ENCODE measurements around the gene ITPR2.
"Not testable (repeated sequence)": the region's sequence is repeated elsewhere in the genome, so short reads cannot be mapped to it uniquely, and the experiment has no call there.

The ITPR2 gene

GRCh38 chr12:26488351-26488750 is 344.6 kb downstream of the ITPR2 start:
- in situ Hi-C loops (cut with MboI; ENCODE audit: low sequenced_read_pairs) = no loop called here

GRCh38 chr12:26473291-26473690 is 359.7 kb downstream of the ITPR2 start:
- in situ Hi-C loops (cut with MboI; ENCODE audit: low sequenced_read_pairs) = no loop called here

GRCh38 chr12:26471560-26471959 is 361.4 kb downstream of the ITPR2 start:
- in situ Hi-C loops (cut with MboI; ENCODE audit: low sequenced_read_pairs) = no loop called here

GRCh38 chr12:26469421-26470180 is 363.4 kb downstream of the ITPR2 start:
- in situ Hi-C loops (cut with MboI; ENCODE audit: low sequenced_read_pairs) = no loop called here

- in situ Hi-C loops (cut with MboI; ENCODE audit: low sequenced_read_pairs) = no loop called here
These were observed 365.6 kb downstream of the ITPR2 start for GRCh38 chr12:26467351-26467750.

GRCh38 chr12:26466726-26467125 is 366.3 kb downstream of the ITPR2 start:
- in situ Hi-C loops (cut with MboI; ENCODE audit: low sequenced_read_pairs) = no loop called here

- in situ Hi-C loops (cut with MboI; ENCODE audit: low sequenced_read_pairs) = no loop called here
These were observed 367.4 kb downstream of the ITPR2 start for GRCh38 chr12:26465419-26466097.

- in situ Hi-C loops (cut with MboI; ENCODE audit: low sequenced_read_pairs) = no loop called here
These were observed 371.2 kb downstream of the ITPR2 start for GRCh38 chr12:26461776-26462175.

- in situ Hi-C loops (cut with MboI; ENCODE audit: low sequenced_read_pairs) = no loop called here
These were observed 372.6 kb downstream of the ITPR2 start for GRCh38 chr12:26460361-26460760.

- in situ Hi-C loops (cut with MboI; ENCODE audit: low sequenced_read_pairs) = no loop called here
These were observed 376.9 kb downstream of the ITPR2 start for GRCh38 chr12:26455936-26456574.

GRCh38 chr12:26453246-26453645 is 379.7 kb downstream of the ITPR2 start:
- in situ Hi-C loops (cut with MboI; ENCODE audit: low sequenced_read_pairs) = no loop called here

- in situ Hi-C loops (cut with MboI; ENCODE audit: low sequenced_read_pairs) = no loop called here
These were observed 380.5 kb downstream of the ITPR2 start for GRCh38 chr12:26452511-26452910.

GRCh38 chr12:26451763-26452162 is 381.2 kb downstream of the ITPR2 start:
- in situ Hi-C loops (cut with MboI; ENCODE audit: low sequenced_read_pairs) = no loop called here

- in situ Hi-C loops (cut with MboI; ENCODE audit: low sequenced_read_pairs) = no loop called here
These were observed 387.1 kb downstream of the ITPR2 start for GRCh38 chr12:26445909-26446308.

GRCh38 chr12:26443309-26443708 is 389.7 kb downstream of the ITPR2 start:
- in situ Hi-C loops (cut with MboI; ENCODE audit: low sequenced_read_pairs) = no loop called here

GRCh38 chr12:26441434-26441833 is 391.6 kb downstream of the ITPR2 start:
- in situ Hi-C loops (cut with MboI; ENCODE audit: low sequenced_read_pairs) = no loop called here

GRCh38 chr12:26435069-26435404 is 398.0 kb downstream of the ITPR2 start:
- in situ Hi-C loops (cut with MboI; ENCODE audit: low sequenced_read_pairs) = no loop called here

GRCh38 chr12:26434299-26435068 is 398.5 kb downstream of the ITPR2 start:
- in situ Hi-C loops (cut with MboI; ENCODE audit: low sequenced_read_pairs) = no loop called here

- in situ Hi-C loops (cut with MboI; ENCODE audit: low sequenced_read_pairs) = not testable (repeated sequence)
These were observed 399.3 kb downstream of the ITPR2 start for GRCh38 chr12:26433701-26434100.

GRCh38 chr12:26431211-26431610 is 401.8 kb downstream of the ITPR2 start:
- in situ Hi-C loops (cut with MboI; ENCODE audit: low sequenced_read_pairs) = no loop called here

GRCh38 chr12:26430596-26430995 is 402.4 kb downstream of the ITPR2 start:
- in situ Hi-C loops (cut with MboI; ENCODE audit: low sequenced_read_pairs) = not testable (repeated sequence)
